GM23338 (cell line): ENCODE measurements around the gene DDX25.

Source experiments
- CREB1 ChIP-seq: fragments of 250-450 bp; sonication (Bioruptor Pico); IDR thresholded peaks from 2 replicates; pipeline ENCODE4 v1.5.0; 2020; ENCODE audit warnings: low read depth, mild to moderate bottlenecking, moderate library complexity
- CTCF ChIP-seq, 2 experiments: fragments of 200-600 bp in 1 of 2; sonication (generic) in 1 of 2; conservative IDR thresholded peaks; 2 replicates each; pipeline versions ENCODE4 v1.5.1 to v1.6.1; 2016 to 2017; ENCODE audit warnings: antibody characterized with exemption in 2 of 2, low read depth in 2 of 2, mild to moderate bottlenecking in 2 of 2, moderate library complexity in 1 of 2
- ETS1 ChIP-seq: IDR thresholded peaks from 2 replicates; pipeline ENCODE4 v1.6.1; 2016; ENCODE audit warnings: antibody characterized with exemption
- EZH2 ChIP-seq: fragments of 200-600 bp; sonication (generic); IDR thresholded peaks from one replicate; pipeline ENCODE4 v1.8.0; 2017; ENCODE audit warnings: antibody characterized with exemption, mild to moderate bottlenecking, low read depth; ENCODE audit not compliant: unreplicated experiment
- EZH2phosphoT487 ChIP-seq: fragments of 200-600 bp; sonication (generic); IDR thresholded peaks from one replicate; pipeline ENCODE4 v1.8.1; 2018; ENCODE audit warnings: antibody characterized with exemption; ENCODE audit not compliant: unreplicated experiment
- JUNB ChIP-seq: IDR thresholded peaks from one replicate; pipeline ENCODE4 v1.6.1; 2016; ENCODE audit warnings: antibody characterized with exemption; ENCODE audit not compliant: unreplicated experiment
- NANOG ChIP-seq: IDR thresholded peaks from 2 replicates; pipeline ENCODE4 v1.6.1; 2016; ENCODE audit warnings: antibody characterized with exemption, borderline replicate concordance
- POLR2AphosphoS5 ChIP-seq: IDR thresholded peaks from 2 replicates; pipeline ENCODE4 v1.6.1; 2016; ENCODE audit warnings: antibody characterized with exemption, low read depth
- REST ChIP-seq: IDR thresholded peaks from one replicate; pipeline ENCODE4 v1.6.1; 2018; ENCODE audit warnings: antibody characterized with exemption; ENCODE audit not compliant: unreplicated experiment
- STAT1 ChIP-seq: IDR thresholded peaks from one replicate; pipeline ENCODE4 v1.6.1; 2016; ENCODE audit warnings: antibody characterized with exemption; ENCODE audit not compliant: unreplicated experiment
- ZNF114 ChIP-seq: fragments of 250-450 bp; sonication (Bioruptor Pico); IDR thresholded peaks from 2 replicates; pipeline ENCODE4 v1.5.0; 2020; ENCODE audit warnings: mild to moderate bottlenecking, moderate library complexity
- ZNF331 ChIP-seq: fragments of 250-450 bp; sonication (Bioruptor Pico); IDR thresholded peaks from 2 replicates; pipeline ENCODE4 v1.5.0; 2020; ENCODE audit warnings: low read depth, mild to moderate bottlenecking, moderate library complexity

- TF ChIP-seq POLR2AphosphoS5 (no peak), CTCF (conservative IDR thresholded peaks at IDR 0.05; ENCODE audit: low read depth in 2 of 2) (no peak), ZNF114 (no peak), EZH2phosphoT487 (no peak), STAT1 (no peak), REST (no peak), EZH2 (no peak), JUNB (no peak), CREB1 (CRISPR knock-in tag) (no peak), NANOG (no peak), ZNF331 (CRISPR knock-in tag) (no peak), ETS1 (no peak)
Measured at GRCh38 chr11:125952559-125952958, 48.3 kb downstream of the DDX25 start.
